Tibial nerve (tissue), 4 donors: ENCODE data around the gene LPAR1. TPM values are rescaled to one million over a fixed set of nuclear protein-coding genes. Genes with fewer than 3 reads are reported as not detected.

Experiments used
- DNase-seq, 2 donors: peaks; one replicate each; pipeline ENCODE4 v3.0.0-alpha.2; 2019; ENCODE audit warnings: low spot score in 2 of 2
- H3K27ac ChIP-seq, 4 donors: fragments of 200-600 bp; sonication (generic) in 3 of 4; one replicate each; pipeline ENCODE4 v1.5.1; 2017 to 2019; ENCODE audit warnings: mild to moderate bottlenecking in 1 of 4
- H3K27me3 ChIP-seq, 2 donors: fragments of 200-600 bp; sonication (generic) in 1 of 2; one replicate each; pipeline versions ENCODE4 v1.5.1 to v1.6.0; 2017 to 2019
- H3K36me3 ChIP-seq, 3 donors: fragments of 200-600 bp; sonication (generic); one replicate each; pipeline ENCODE4 v1.5.1; 2018 to 2019
- H3K4me1 ChIP-seq, 4 donors: fragments of 200-600 bp; sonication (generic) in 3 of 4; one replicate each; pipeline ENCODE4 v1.5.1; 2017 to 2019
- H3K4me3 ChIP-seq, 4 donors: fragments of 200-600 bp; sonication (generic) in 3 of 4; one replicate each; pipeline ENCODE4 v1.5.1; 2017 to 2019; ENCODE audit warnings: mild to moderate bottlenecking in 1 of 4, moderate library complexity in 1 of 4
- H3K9me3 ChIP-seq, 4 donors: fragments of 200-600 bp; sonication (generic) in 3 of 4; one replicate each; pipeline ENCODE4 v1.5.1; 2017 to 2019
- CTCF ChIP-seq, 5 experiments: fragments of 200-600 bp in 3 of 5; fragments of 450-650 bp in 2 of 5; sonication (generic) in 3 of 5; IDR thresholded peaks; one replicate each; pipeline ENCODE4 v1.5.1; 2016 to 2019; ENCODE audit warnings: antibody characterized with exemption in 5 of 5, mild to moderate bottlenecking in 3 of 5, moderate library complexity in 2 of 5
- EP300 ChIP-seq, 2 donors: sonication (generic); formaldehyde crosslinking; IDR thresholded peaks; one replicate each; pipeline ENCODE4 v1.6.1; 2017; ENCODE audit warnings: antibody characterized with exemption in 2 of 2, mild to moderate bottlenecking in 1 of 2
- POLR2A ChIP-seq, 2 donors: fragments of 450-650 bp; IDR thresholded peaks; one replicate each; pipeline ENCODE4 v1.6.1; 2017; ENCODE audit warnings: antibody characterized with exemption in 2 of 2, mild to moderate bottlenecking in 2 of 2, moderate library complexity in 2 of 2
- WGBS, 2 donors: methylation state at CpG; one replicate each; pipeline ENCODE4 v1.1.5; 2018; 5-methylcytosine and 5-hydroxymethylcytosine counted together
- total RNA-seq, 4 donors: library from RNA; depleted of rRNA; stranded (reverse); fragments of >200 nt; gene quantifications; one replicate each; pipeline ENCODE4 v1.1.0, GENCODE V29; 2016

The LPAR1 gene
- total RNA-seq, 4 donors from 2014 or later: 156 to 238 (median 199) TPM

GRCh38 chr9:111074395-111074794 is 36.1 kb upstream of the LPAR1 start:
- 80 to 81% methylated on average over 3 of the region's 3 CpGs for WGBS, 2 donors
- H3K27me3 ChIP-seq: no peaks in the 10 kb centered on the region
- H3K9me3 ChIP-seq: no peaks in the 10 kb centered on the region
- peaks cover 0 to 1% (median under 1%) of the 10 kb centered on the region in 4 donors for H3K4me1 ChIP-seq
- TF ChIP-seq EP300 (IDR thresholded peaks at IDR 0.05) (peak in 1 of 2 donors; percentile 33), POLR2A (IDR thresholded peaks at IDR 0.05) (no peak), CTCF (IDR thresholded peaks at IDR 0.05) (no peak)
- no peaks in the 10 kb centered on the region for H3K36me3 ChIP-seq
- DNase-seq: no peak
- H3K27ac ChIP-seq: no peak overlapping the region
- no peak overlapping the region for H3K4me3 ChIP-seq

- H3K27ac ChIP-seq: peak overlapping the region; percentile 59 to 90 (median 74)
- 25 to 33% methylated on average over 2 of the region's 2 CpGs for WGBS, 2 donors
- no peaks in the 10 kb centered on the region for H3K36me3 ChIP-seq
- no peak overlapping the region for H3K4me3 ChIP-seq
- peak in 1 of 2 donors; percentile 5 for TF ChIP-seq POLR2A (IDR thresholded peaks at IDR 0.05)
- TF ChIP-seq CTCF (IDR thresholded peaks at IDR 0.05): no peak
- TF ChIP-seq EP300 (IDR thresholded peaks at IDR 0.05): no peak
- DNase-seq: no peak
- H3K9me3 ChIP-seq: no peaks in the 10 kb centered on the region
- no peaks in the 10 kb centered on the region for H3K27me3 ChIP-seq
- peaks cover 0 to 42% (median 21%) of the 10 kb centered on the region in 4 donors for H3K4me1 ChIP-seq
Observed at GRCh38 chr9:111069183-111069582, 30.9 kb upstream of the LPAR1 start.

GRCh38 chr9:111068771-111069170 is 30.5 kb upstream of the LPAR1 start:
- Histone ChIP-seq H3K27me3 (no peaks in the 10 kb centered on the region), H3K36me3 (no peaks in the 10 kb centered on the region), H3K4me3 (no peak overlapping the region), H3K9me3 (no peaks in the 10 kb centered on the region), H3K4me1 (peaks cover 0 to 42% (median 21%) of the 10 kb centered on the region in 4 donors), H3K27ac (peak overlapping the region; percentile 59 to 90 (median 74))
- DNase-seq: peak in 1 of 2 donors; percentile 26
- TF ChIP-seq POLR2A (IDR thresholded peaks at IDR 0.05): peak in 1 of 2 donors; percentile 15
- TF ChIP-seq EP300 (IDR thresholded peaks at IDR 0.05): peak; percentile 69 to 91
- TF ChIP-seq CTCF (IDR thresholded peaks at IDR 0.05): peak in 1 of 5 experiments; percentile 28
- 33 to 38% methylated on average over 4 of the region's 4 CpGs for WGBS, 2 donors

- peak overlapping the region; percentile 59 to 90 (median 74) for H3K27ac ChIP-seq
- 78 to 81% methylated on average over 8 of the region's 8 CpGs for WGBS, 2 donors
- no peak overlapping the region for H3K4me3 ChIP-seq
Observed at GRCh38 chr9:111068383-111068730, 30.1 kb upstream of the LPAR1 start.

GRCh38 chr9:111066468-111066867 is 28.2 kb upstream of the LPAR1 start:
- no peak for TF ChIP-seq CTCF (IDR thresholded peaks at IDR 0.05)
- no peak for TF ChIP-seq POLR2A (IDR thresholded peaks at IDR 0.05)
- no peak for TF ChIP-seq EP300 (IDR thresholded peaks at IDR 0.05)
- H3K36me3 ChIP-seq: no peaks in the 10 kb centered on the region
- H3K27me3 ChIP-seq: no peaks in the 10 kb centered on the region
- H3K4me1 ChIP-seq: peaks cover 0 to 42% (median 21%) of the 10 kb centered on the region in 4 donors
- H3K4me3 ChIP-seq: no peak overlapping the region
- 25 to 37% methylated on average over 2 of the region's 2 CpGs for WGBS, 2 donors
- H3K27ac ChIP-seq: peak overlapping the region; percentile 8 to 90 (median 68)
- no peak for DNase-seq
- H3K9me3 ChIP-seq: no peaks in the 10 kb centered on the region

More at GRCh38 chr9:111068383-111068730, 30.1 kb upstream of the LPAR1 start:
- Histone ChIP-seq H3K4me1 (peaks cover 0 to 42% (median 21%) of the 10 kb centered on the region in 4 donors), H3K27me3 (no peaks in the 10 kb centered on the region), H3K36me3 (no peaks in the 10 kb centered on the region), H3K9me3 (no peaks in the 10 kb centered on the region)
- TF ChIP-seq CTCF (IDR thresholded peaks at IDR 0.05) (no peak), EP300 (IDR thresholded peaks at IDR 0.05) (no peak), POLR2A (IDR thresholded peaks at IDR 0.05) (no peak)
- no peak for DNase-seq
